K562 (cell line): ENCODE results near the gene PRXL2B. TPM values are rescaled to one million over a fixed set of nuclear protein-coding genes. Genes with fewer than 3 reads are reported as not detected.

Experiments
- polyA plus RNA-seq, 8 experiments: library from polyadenylated mRNA; depleted of rRNA in 4 of 8; stranded (reverse) in 5 of 8; unstranded in 3 of 8; fragments of >200 nt; fragmentation: Nextera tagmentation in 2 of 8; fragmentation: Illumina TruSeq in 1 of 8; extraction: Ambion mirVana in 2 of 8; extraction: Trizol in 1 of 8; gene quantifications; 2 replicates each; pipeline versions ENCODE4 v1.2.1 to v1.2.3, GENCODE V29; 2011 to 2014; ENCODE audit warnings: inconsistent platforms in 1 of 8, missing spikeins in 1 of 8
- total RNA-seq, 7 experiments: library from RNA; depleted of rRNA in 6 of 7; stranded (reverse); fragments of >200 nt in 6 of 7; fragmentation: Illumina TruSeq in 2 of 7; extraction: Trizol in 2 of 7; gene quantifications; 2 replicates each; pipeline versions ENCODE4 v1.2.1 to v1.2.3, GENCODE V29; 2011 to 2021; ENCODE audit warnings: low replicate concordance in 1 of 7

PRXL2B gene
- total and polyA plus RNA-seq, 9 of the 15 experiments (the other 6 are each of a cell fraction or from before 2014, with no cell fraction given): 0.99 to 25.3 (median 11.8) TPM

Other genes with a start within 250 kb of the PRXL2B start
Only the 7 nearest of the 9 such genes appear.
- 63.1 and 109 TPM in 2 replicates for gene RER1, start 194.9 kb upstream of the PRXL2B start, total RNA-seq (2014; rRNA removed)
- 183 and 211 TPM in 2 replicates for gene RER1, start 194.9 kb upstream of the PRXL2B start, total RNA-seq (2014; rRNA removed; fragmentation: Illumina TruSeq; extraction: Trizol)
- 146 and 153 TPM in 2 replicates for gene RER1, start 194.9 kb upstream of the PRXL2B start, total RNA-seq (2015; rRNA removed; fragmentation: Illumina TruSeq; extraction: Trizol)
- gene RER1, start 194.9 kb upstream of the PRXL2B start, total RNA-seq (2021): 219 and 235 TPM in 2 replicates
- gene RER1, start 194.9 kb upstream of the PRXL2B start, polyA plus RNA-seq (2011; rRNA removed): 316 and 354 TPM in 2 replicates
- gene RER1, start 194.9 kb upstream of the PRXL2B start, polyA plus RNA-seq (2014; fragmentation: Illumina TruSeq; extraction: Trizol): 299 and 323 TPM in 2 replicates
- 10 to 100 TPM; 19.6 to 34.5 TPM for gene RER1, start 194.9 kb upstream of the PRXL2B start, polyA plus RNA-seq (2014; fragmentation: Nextera tagmentation; extraction: Ambion mirVana)
- 216 and 249 TPM in 2 replicates for gene RER1, start 194.9 kb upstream of the PRXL2B start, polyA plus RNA-seq (2014; rRNA removed)
- gene PEX10, start 174.2 kb upstream of the PRXL2B start, total RNA-seq (2014; rRNA removed): 24.5 and 26.2 TPM in 2 replicates
- gene PEX10, start 174.2 kb upstream of the PRXL2B start, total RNA-seq (2014; rRNA removed; fragmentation: Illumina TruSeq; extraction: Trizol): 5.6 and 5.7 TPM in 2 replicates
- gene PEX10, start 174.2 kb upstream of the PRXL2B start, total RNA-seq (2015; rRNA removed; fragmentation: Illumina TruSeq; extraction: Trizol): 8.4 and 9.3 TPM in 2 replicates
- gene PEX10, start 174.2 kb upstream of the PRXL2B start, total RNA-seq (2021): 18.2 and 18.7 TPM in 2 replicates
- gene PEX10, start 174.2 kb upstream of the PRXL2B start, polyA plus RNA-seq (2011; rRNA removed): 8.7 and 9.4 TPM in 2 replicates
- gene PEX10, start 174.2 kb upstream of the PRXL2B start, polyA plus RNA-seq (2014; fragmentation: Illumina TruSeq; extraction: Trizol): 6.4 and 10.6 TPM in 2 replicates
- under 1 TPM; 0.03 to 0.11 TPM for gene PEX10, start 174.2 kb upstream of the PRXL2B start, polyA plus RNA-seq (2014; fragmentation: Nextera tagmentation; extraction: Ambion mirVana)
- 18.8 and 22.5 TPM in 2 replicates for gene PEX10, start 174.2 kb upstream of the PRXL2B start, polyA plus RNA-seq (2014; rRNA removed)
- not detected in 2 replicates for gene PLCH2, start 110.5 kb upstream of the PRXL2B start, total RNA-seq (2014; rRNA removed)
- gene PLCH2, start 110.5 kb upstream of the PRXL2B start, total RNA-seq (2014; rRNA removed; fragmentation: Illumina TruSeq; extraction: Trizol): not detected in 2 replicates
- gene PLCH2, start 110.5 kb upstream of the PRXL2B start, total RNA-seq (2015; rRNA removed; fragmentation: Illumina TruSeq; extraction: Trizol): not detected in 2 replicates
- gene PLCH2, start 110.5 kb upstream of the PRXL2B start, total RNA-seq (2021): 0.04 and 0.16 TPM in 2 replicates
- gene PLCH2, start 110.5 kb upstream of the PRXL2B start, polyA plus RNA-seq (2011; rRNA removed): not detected in 2 replicates
- gene PLCH2, start 110.5 kb upstream of the PRXL2B start, polyA plus RNA-seq (2014; fragmentation: Illumina TruSeq; extraction: Trizol): not detected in 2 replicates
- not detected for gene PLCH2, start 110.5 kb upstream of the PRXL2B start, polyA plus RNA-seq (2014; fragmentation: Nextera tagmentation; extraction: Ambion mirVana)
- not detected in 2 replicates for gene PLCH2, start 110.5 kb upstream of the PRXL2B start, polyA plus RNA-seq (2014; rRNA removed)
- gene PANK4, start 60.2 kb upstream of the PRXL2B start, total RNA-seq (2014; rRNA removed): 39.6 and 50.7 TPM in 2 replicates
- gene PANK4, start 60.2 kb upstream of the PRXL2B start, total RNA-seq (2014; rRNA removed; fragmentation: Illumina TruSeq; extraction: Trizol): 15.3 and 19.2 TPM in 2 replicates
- 29.7 and 32.0 TPM in 2 replicates for gene PANK4, start 60.2 kb upstream of the PRXL2B start, total RNA-seq (2015; rRNA removed; fragmentation: Illumina TruSeq; extraction: Trizol)
- 55.6 and 61.3 TPM in 2 replicates for gene PANK4, start 60.2 kb upstream of the PRXL2B start, total RNA-seq (2021)
- 23.3 and 39.3 TPM in 2 replicates for gene PANK4, start 60.2 kb upstream of the PRXL2B start, polyA plus RNA-seq (2011; rRNA removed)
- gene PANK4, start 60.2 kb upstream of the PRXL2B start, polyA plus RNA-seq (2014; fragmentation: Illumina TruSeq; extraction: Trizol): 31.5 and 31.8 TPM in 2 replicates
- gene PANK4, start 60.2 kb upstream of the PRXL2B start, polyA plus RNA-seq (2014; fragmentation: Nextera tagmentation; extraction: Ambion mirVana): 1 to 10 TPM in 1 of 2 experiments, under 1 TPM in 1; 0.93 to 1.4 TPM
- 41.3 and 42.3 TPM in 2 replicates for gene PANK4, start 60.2 kb upstream of the PRXL2B start, polyA plus RNA-seq (2014; rRNA removed)
- gene HES5, start 56.5 kb upstream of the PRXL2B start, total RNA-seq (2014; rRNA removed): not detected in 2 replicates
- gene HES5, start 56.5 kb upstream of the PRXL2B start, total RNA-seq (2014; rRNA removed; fragmentation: Illumina TruSeq; extraction: Trizol): not detected in 2 replicates
- gene HES5, start 56.5 kb upstream of the PRXL2B start, total RNA-seq (2015; rRNA removed; fragmentation: Illumina TruSeq; extraction: Trizol): not detected in 2 replicates
- gene HES5, start 56.5 kb upstream of the PRXL2B start, total RNA-seq (2021): not detected in 2 replicates
- gene HES5, start 56.5 kb upstream of the PRXL2B start, polyA plus RNA-seq (2011; rRNA removed): not detected in 2 replicates
- not detected in 2 replicates for gene HES5, start 56.5 kb upstream of the PRXL2B start, polyA plus RNA-seq (2014; fragmentation: Illumina TruSeq; extraction: Trizol)
- gene HES5, start 56.5 kb upstream of the PRXL2B start, polyA plus RNA-seq (2014; fragmentation: Nextera tagmentation; extraction: Ambion mirVana): not detected
- gene HES5, start 56.5 kb upstream of the PRXL2B start, polyA plus RNA-seq (2014; rRNA removed): not detected in 2 replicates
- 0.68 and 0.73 TPM in 2 replicates for gene TNFRSF14, start 30.4 kb upstream of the PRXL2B start, total RNA-seq (2014; rRNA removed)
- 0.11 and 0.16 TPM in 2 replicates for gene TNFRSF14, start 30.4 kb upstream of the PRXL2B start, total RNA-seq (2014; rRNA removed; fragmentation: Illumina TruSeq; extraction: Trizol)
- 1.1 and 1.3 TPM in 2 replicates for gene TNFRSF14, start 30.4 kb upstream of the PRXL2B start, total RNA-seq (2015; rRNA removed; fragmentation: Illumina TruSeq; extraction: Trizol)
- gene TNFRSF14, start 30.4 kb upstream of the PRXL2B start, total RNA-seq (2021): 1.8 and 2.1 TPM in 2 replicates
- gene TNFRSF14, start 30.4 kb upstream of the PRXL2B start, polyA plus RNA-seq (2011; rRNA removed): 0.68 and 1.3 TPM in 2 replicates
- 0.58 and 0.89 TPM in 2 replicates for gene TNFRSF14, start 30.4 kb upstream of the PRXL2B start, polyA plus RNA-seq (2014; fragmentation: Illumina TruSeq; extraction: Trizol)
- gene TNFRSF14, start 30.4 kb upstream of the PRXL2B start, polyA plus RNA-seq (2014; fragmentation: Nextera tagmentation; extraction: Ambion mirVana): not detected
- 1.6 and 2.3 TPM in 2 replicates for gene TNFRSF14, start 30.4 kb upstream of the PRXL2B start, polyA plus RNA-seq (2014; rRNA removed)
- not detected in 2 replicates for gene MMEL1, start 46.2 kb downstream of the PRXL2B start, total RNA-seq (2014; rRNA removed)
- not detected in 2 replicates for gene MMEL1, start 46.2 kb downstream of the PRXL2B start, total RNA-seq (2014; rRNA removed; fragmentation: Illumina TruSeq; extraction: Trizol)
- gene MMEL1, start 46.2 kb downstream of the PRXL2B start, total RNA-seq (2015; rRNA removed; fragmentation: Illumina TruSeq; extraction: Trizol): not detected in 2 replicates
- not detected in 2 replicates for gene MMEL1, start 46.2 kb downstream of the PRXL2B start, total RNA-seq (2021)
- gene MMEL1, start 46.2 kb downstream of the PRXL2B start, polyA plus RNA-seq (2011; rRNA removed): not detected in 2 replicates
- gene MMEL1, start 46.2 kb downstream of the PRXL2B start, polyA plus RNA-seq (2014; fragmentation: Illumina TruSeq; extraction: Trizol): not detected in 2 replicates
- not detected for gene MMEL1, start 46.2 kb downstream of the PRXL2B start, polyA plus RNA-seq (2014; fragmentation: Nextera tagmentation; extraction: Ambion mirVana)
- not detected in 2 replicates for gene MMEL1, start 46.2 kb downstream of the PRXL2B start, polyA plus RNA-seq (2014; rRNA removed)